Measurements from ENCODE around the gene TENM4. TPM values are rescaled to one million over a fixed set of nuclear protein-coding genes. Genes with fewer than 3 reads are reported as not detected.

The TENM4 gene
- total RNA-seq, 1 donor from 2014 or later = 5.1 TPM

- Histone ChIP-seq H3K4me1 (no peaks in the 10 kb centered on the region), H4K20me1 (ENCODE audit: low read depth) (no peaks in the 10 kb centered on the region), H2AFZ (replicated peaks) (no peak overlapping the region), H3K79me2 (ENCODE audit: low read depth) (no peaks in the 10 kb centered on the region), H3K27me3 (no peaks in the 10 kb centered on the region), H3K4me2 (no peak overlapping the region), H3K4me3 (no peak overlapping the region), H3F3A (ENCODE audit: low read depth) (no peaks in the 10 kb centered on the region), H3K9ac (no peak overlapping the region), H3K27ac (no peak overlapping the region), H3K9me3 (ENCODE audit: low read depth) (no peaks in the 10 kb centered on the region), H3K36me3 (no peaks in the 10 kb centered on the region)
- H3K27me3 Mint-ChIP-seq (ENCODE audit: insufficient read depth, low read depth) = no peaks in the 10 kb centered on the region
- DNase-seq (ENCODE audit: low spot score) = no peak
- peaks cover 9% of the 10 kb centered on the region for H3K36me3 Mint-ChIP-seq
- H3K9me3 Mint-ChIP-seq = peaks cover 2% of the 10 kb centered on the region
- TF ChIP-seq EZH2phosphoT487 (IDR thresholded peaks at IDR 0.05) = no peak
- TF ChIP-seq, protein P1, sequence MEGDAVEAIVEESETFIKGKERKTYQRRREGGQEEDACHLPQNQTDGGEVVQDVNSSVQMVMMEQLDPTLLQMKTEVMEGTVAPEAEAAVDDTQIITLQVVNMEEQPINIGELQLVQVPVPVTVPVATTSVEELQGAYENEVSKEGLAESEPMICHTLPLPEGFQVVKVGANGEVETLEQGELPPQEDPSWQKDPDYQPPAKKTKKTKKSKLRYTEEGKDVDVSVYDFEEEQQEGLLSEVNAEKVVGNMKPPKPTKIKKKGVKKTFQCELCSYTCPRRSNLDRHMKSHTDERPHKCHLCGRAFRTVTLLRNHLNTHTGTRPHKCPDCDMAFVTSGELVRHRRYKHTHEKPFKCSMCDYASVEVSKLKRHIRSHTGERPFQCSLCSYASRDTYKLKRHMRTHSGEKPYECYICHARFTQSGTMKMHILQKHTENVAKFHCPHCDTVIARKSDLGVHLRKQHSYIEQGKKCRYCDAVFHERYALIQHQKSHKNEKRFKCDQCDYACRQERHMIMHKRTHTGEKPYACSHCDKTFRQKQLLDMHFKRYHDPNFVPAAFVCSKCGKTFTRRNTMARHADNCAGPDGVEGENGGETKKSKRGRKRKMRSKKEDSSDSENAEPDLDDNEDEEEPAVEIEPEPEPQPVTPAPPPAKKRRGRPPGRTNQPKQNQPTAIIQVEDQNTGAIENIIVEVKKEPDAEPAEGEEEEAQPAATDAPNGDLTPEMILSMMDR (IDR thresholded peaks at IDR 0.05) = no peak
- TF ChIP-seq EZH2 (IDR thresholded peaks at IDR 0.05) = no peak
- H3K27ac Mint-ChIP-seq = no peak overlapping the region
- no peak overlapping the region for H3K4me3 Mint-ChIP-seq
- H3K4me1 Mint-ChIP-seq = peaks cover under 1% of the 10 kb centered on the region
Observed at GRCh38 chr11:79189601-79190000, 251.2 kb downstream of the TENM4 start.

DNA sequence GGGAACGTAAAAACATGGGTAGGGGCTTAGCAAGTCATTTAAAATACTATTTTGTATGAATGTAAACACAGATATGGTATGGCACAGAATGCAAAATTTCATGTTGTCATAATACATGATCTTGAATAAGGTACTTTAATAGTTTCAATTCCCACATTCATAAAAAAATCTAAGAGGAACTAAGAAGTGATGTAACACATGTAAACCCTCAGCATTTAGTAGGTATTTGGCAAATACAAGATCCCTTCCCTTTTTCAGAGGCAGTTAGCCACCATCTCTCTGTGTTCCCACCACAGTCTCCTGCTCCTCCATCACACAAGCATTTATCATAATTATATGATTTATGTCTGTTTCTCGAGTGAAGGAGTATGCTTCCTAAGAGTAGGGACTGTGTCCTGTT is 251.8 kb downstream of the TENM4 start:
- H3K36me3 Mint-ChIP-seq = peaks cover 9% of the 10 kb centered on the region
- H3K4me2 ChIP-seq = no peak overlapping the region
- H3K4me3 Mint-ChIP-seq = no peak overlapping the region
- H4K20me1 ChIP-seq (ENCODE audit: low read depth) = no peaks in the 10 kb centered on the region
- H3K36me3 ChIP-seq = no peaks in the 10 kb centered on the region
- H3K4me1 Mint-ChIP-seq = peaks cover 3% of the 10 kb centered on the region
- H3K27me3 ChIP-seq = no peaks in the 10 kb centered on the region
- peaks cover 2% of the 10 kb centered on the region for H3K9me3 Mint-ChIP-seq
- no peaks in the 10 kb centered on the region for H3K27me3 Mint-ChIP-seq (ENCODE audit: insufficient read depth, low read depth)
- H2AFZ ChIP-seq (replicated peaks) = no peak overlapping the region
- no peak overlapping the region for H3K27ac Mint-ChIP-seq
- H3K27ac ChIP-seq = no peak overlapping the region
- no peak overlapping the region for H3K4me3 ChIP-seq
- H3K9me3 ChIP-seq (ENCODE audit: low read depth) = no peaks in the 10 kb centered on the region
- DNase-seq (ENCODE audit: low spot score) = no peak
- H3F3A ChIP-seq (ENCODE audit: low read depth) = no peaks in the 10 kb centered on the region
- H3K4me1 ChIP-seq = no peaks in the 10 kb centered on the region
- TF ChIP-seq, protein P1 (IDR thresholded peaks at IDR 0.05) = no peak
- H3K9ac ChIP-seq = no peak overlapping the region
- H3K79me2 ChIP-seq (ENCODE audit: low read depth) = no peaks in the 10 kb centered on the region

DNA sequence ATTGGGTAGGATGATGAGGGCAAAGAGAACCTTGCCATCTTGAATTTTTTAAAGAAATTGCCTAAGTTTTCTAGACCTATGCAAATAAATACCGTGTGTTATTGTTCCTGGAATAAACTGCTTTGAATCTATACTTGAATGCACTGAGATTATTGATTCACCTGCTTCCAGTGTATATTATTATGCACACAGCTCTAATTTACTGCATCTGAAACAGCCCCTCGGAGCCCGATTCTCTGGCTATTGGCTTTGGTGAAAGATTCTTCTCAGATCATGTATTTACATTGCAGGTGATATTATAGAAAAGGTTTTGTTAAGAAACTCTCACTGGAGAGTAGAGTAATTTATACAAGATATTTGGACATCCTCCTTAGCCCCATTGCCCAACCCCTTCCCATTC is 254.2 kb downstream of the TENM4 start:
- no peak overlapping the region for H3K27ac ChIP-seq
- H3K27ac Mint-ChIP-seq = no peak overlapping the region
- H3K9me3 Mint-ChIP-seq = no peaks in the 10 kb centered on the region

More for the DNA sequence above, 254.2 kb downstream of the TENM4 start:
- peaks cover 5% of the 10 kb centered on the region for H3K36me3 Mint-ChIP-seq
- Histone ChIP-seq H3K9ac (no peak overlapping the region), H3K4me2 (no peak overlapping the region), H3K79me2 (ENCODE audit: low read depth) (no peaks in the 10 kb centered on the region), H3K4me3 (no peak overlapping the region), H3K36me3 (no peaks in the 10 kb centered on the region), H3K4me1 (no peaks in the 10 kb centered on the region), H3F3A (ENCODE audit: low read depth) (no peaks in the 10 kb centered on the region), H2AFZ (replicated peaks) (no peak overlapping the region), H4K20me1 (ENCODE audit: low read depth) (no peaks in the 10 kb centered on the region), H3K9me3 (ENCODE audit: low read depth) (no peaks in the 10 kb centered on the region), H3K27me3 (peaks cover 15% of the 10 kb centered on the region)
- no peak overlapping the region for H3K4me3 Mint-ChIP-seq
- peaks cover 2% of the 10 kb centered on the region for H3K27me3 Mint-ChIP-seq (ENCODE audit: insufficient read depth, low read depth)
- TF ChIP-seq EZH2 (IDR thresholded peaks at IDR 0.05) = no peak
- TF ChIP-seq, protein P1 (IDR thresholded peaks at IDR 0.05) = no peak
- TF ChIP-seq EZH2phosphoT487 (IDR thresholded peaks at IDR 0.05) = no peak
- peaks cover 3% of the 10 kb centered on the region for H3K4me1 Mint-ChIP-seq
- DNase-seq (ENCODE audit: low spot score) = no peak

Data from neural progenitor cell (in vitro differentiated cells).